ENCODE measurements around the gene ASRGL1. TPM values are rescaled to one million over a fixed set of nuclear protein-coding genes. Genes with fewer than 3 reads are reported as not detected.

Gene ASRGL1
- polyA plus RNA-seq, 12 donors: 2.1 to 19.4 (median 3.7) TPM; not detected in 1

DNA sequence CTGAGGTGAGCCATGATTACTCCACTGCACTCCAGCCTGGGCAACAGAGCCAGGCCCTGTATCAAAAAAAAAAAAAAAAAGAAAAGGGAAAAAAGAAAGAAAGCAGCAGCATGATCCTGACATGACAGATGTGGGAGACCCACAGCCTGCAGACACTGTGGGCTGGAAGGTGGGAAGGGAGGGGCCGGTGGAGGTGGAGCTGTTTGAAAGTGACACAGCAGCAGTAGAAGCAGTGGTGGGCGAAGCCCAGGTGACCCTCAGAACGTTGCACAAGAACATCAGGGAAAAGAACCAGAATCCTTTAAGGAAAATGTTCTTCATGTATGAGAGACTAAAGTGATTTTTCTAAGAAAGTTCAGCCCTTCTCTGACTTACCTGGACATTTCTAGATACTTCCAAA is 55.3 kb downstream of the ASRGL1 start:
- no peak for DNase-seq

DNA sequence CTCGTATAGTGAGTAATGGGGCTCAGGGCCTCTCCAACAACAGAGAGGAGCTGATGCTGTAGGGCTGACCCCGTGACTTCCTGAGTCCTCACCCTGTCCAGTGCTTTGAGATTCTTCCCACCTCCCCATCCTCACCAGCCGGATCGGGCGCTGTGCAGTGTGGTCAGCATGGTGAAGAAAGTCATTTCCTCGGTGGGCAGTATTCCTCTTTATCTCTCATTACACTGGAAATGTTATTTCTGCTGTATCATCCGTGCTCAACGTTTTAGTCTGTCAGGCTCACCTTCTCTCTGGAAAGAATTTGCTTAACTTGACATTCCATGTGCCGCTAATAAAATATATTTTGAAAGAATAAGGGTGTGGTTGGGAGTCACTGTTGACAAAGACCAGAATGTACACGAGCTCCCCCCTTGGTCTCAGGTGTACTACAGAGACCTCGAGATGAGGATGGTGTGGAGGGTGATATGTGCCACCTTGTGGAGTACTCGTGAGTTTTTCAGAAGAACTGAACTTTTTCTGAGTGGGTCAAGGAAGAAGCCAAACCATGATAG is 55.9 kb downstream of the ASRGL1 start:
- DNase-seq: no peak

GRCh38 chr11:62393735-62394134 is 56.5 kb downstream of the ASRGL1 start:
- no peak for DNase-seq

GRCh38 chr11:62394825-62395538 is 57.7 kb downstream of the ASRGL1 start:
- peak; percentile 91 for DNase-seq

GRCh38 chr11:62395885-62396551 is 58.8 kb downstream of the ASRGL1 start:
- DNase-seq: no peak

DNA sequence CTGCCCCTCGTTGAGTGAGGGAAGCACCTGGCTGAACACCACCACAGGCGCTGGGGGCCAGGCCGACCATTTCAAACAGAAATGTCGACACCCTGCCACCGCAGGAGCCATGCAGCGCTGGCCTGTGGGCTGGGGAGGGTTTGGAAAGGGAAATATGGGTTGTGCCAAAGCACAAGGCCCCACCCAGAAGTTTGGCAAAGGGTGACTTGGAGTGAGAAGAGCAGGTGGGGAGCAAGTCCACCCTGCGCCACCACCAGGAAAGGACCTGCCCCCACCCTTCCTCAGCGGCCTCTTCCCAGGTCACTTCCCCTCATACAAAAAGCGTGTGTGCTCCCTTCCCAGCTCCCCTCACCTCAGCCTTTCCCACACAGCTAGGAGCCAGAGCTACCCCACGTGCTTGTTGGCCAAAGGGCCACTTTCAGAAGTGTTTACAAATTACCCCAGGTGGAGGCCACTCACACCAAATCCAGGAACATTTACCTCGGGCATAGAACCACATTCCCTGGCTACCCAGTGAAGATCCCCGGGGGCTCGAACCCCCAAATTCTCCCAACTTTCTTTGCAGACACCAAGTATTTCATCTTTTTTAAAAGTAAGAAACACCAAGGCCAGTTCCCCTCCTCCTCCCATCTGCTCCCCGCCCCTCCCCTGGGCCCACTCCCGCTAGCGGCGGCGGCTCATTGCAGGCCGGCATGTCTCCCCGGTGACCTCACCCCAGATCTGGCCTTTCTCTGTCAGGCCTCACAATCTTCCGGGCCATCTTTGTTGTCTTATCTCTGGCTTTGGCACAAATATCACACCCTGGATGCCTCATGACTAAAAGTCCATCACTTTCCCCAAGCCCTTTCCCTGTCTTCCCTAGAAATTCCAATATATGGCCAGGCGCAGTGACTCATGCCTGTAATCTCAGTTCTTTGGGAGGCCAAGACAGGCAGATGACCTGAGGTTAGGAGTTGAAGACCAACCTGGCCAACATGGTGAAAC is 61.1 kb downstream of the ASRGL1 start:
- peak; percentile 34 for DNase-seq

GRCh38 chr11:62399172-62399877 is 62.1 kb downstream of the ASRGL1 start:
- DNase-seq: no peak

DNA sequence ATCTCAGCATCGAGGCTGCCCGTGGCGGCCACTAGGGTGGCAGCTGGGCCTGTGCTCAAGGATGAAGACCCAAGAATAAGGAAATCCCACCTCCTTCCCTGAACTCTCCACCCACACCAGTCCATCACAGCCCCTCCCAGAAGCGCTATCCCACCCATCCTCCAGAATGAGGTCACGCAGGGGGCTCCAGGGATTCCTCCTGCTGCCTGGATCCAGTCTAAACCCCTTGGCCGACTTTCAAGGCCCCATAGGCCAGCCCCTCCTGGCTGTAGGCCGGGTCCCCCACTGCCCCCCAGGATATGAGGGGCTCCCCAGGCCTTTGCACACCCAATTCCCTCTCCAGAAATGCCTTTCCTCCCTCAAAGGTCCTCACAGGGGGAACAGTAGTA is 62.6 kb downstream of the ASRGL1 start:
- DNase-seq: peak; percentile 89

DNA sequence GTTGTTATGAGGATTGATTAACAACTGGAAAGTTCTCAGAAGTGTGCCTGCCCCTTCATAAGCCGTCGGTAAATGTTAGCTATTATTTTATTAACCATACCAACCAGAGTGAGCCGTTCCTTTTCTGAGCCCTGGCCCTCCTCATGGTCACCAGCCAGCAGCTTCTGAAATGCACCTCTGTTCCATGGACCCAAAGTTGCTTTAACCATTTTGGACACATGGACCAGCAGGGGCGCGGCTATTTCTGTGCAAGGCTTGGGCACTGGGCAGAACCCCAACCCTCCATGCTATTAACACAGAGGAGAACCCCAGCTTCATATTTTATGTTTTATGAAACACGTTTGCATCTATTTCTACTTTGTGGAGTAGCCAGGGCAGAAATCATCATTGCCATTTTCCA is 63.0 kb downstream of the ASRGL1 start:
- no peak for DNase-seq

GRCh38 chr11:62400760-62401159 is 63.5 kb downstream of the ASRGL1 start:
- DNase-seq: peak; percentile 93

DNA sequence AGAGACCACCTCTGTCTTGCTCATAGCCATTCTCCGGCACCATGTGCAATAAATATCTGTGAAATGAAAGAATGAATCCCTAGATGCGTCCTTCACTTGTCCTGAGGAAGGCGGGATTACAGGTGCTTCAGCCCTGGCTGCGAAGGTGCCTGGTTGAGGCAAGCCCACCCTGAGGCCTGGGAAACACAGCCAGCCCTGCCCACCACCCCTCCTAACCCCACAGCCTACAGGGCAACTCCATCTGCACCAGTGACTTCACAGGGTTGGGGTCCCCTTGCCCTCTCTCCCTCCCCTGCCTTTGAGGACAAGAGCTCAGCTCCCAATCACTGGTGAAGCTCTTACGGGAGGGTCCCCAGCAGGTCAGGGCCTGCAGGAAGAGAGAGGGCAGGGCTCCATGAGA is 64.1 kb downstream of the ASRGL1 start:
- DNase-seq: no peak

DNA sequence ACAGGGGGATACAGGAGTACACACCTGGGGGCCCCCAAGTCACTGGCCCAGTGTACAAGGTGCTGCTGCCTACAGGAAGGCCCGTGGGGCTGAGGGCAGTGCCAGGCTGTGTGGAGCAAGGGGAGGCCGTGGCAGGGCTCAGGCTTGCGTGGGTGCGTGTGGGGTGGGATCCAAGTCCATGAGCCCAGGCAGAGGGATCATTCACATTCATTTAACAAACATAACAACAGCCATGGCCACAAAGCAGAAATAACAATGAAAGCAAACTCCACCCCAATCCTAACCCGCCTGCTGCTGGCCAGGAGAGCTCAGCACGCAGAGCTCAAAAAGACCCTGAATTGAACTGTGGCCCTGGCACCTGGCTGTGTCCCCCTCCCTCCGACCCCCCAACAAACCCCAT is 64.6 kb downstream of the ASRGL1 start:
- DNase-seq: no peak

- no peak for DNase-seq
These were observed 65.1 kb downstream of the ASRGL1 start for GRCh38 chr11:62402226-62402959.

- no peak for DNase-seq
These were observed 65.9 kb downstream of the ASRGL1 start for GRCh38 chr11:62402960-62403730.

- DNase-seq: no peak
These were observed 67.2 kb downstream of the ASRGL1 start for GRCh38 chr11:62404435-62404834.

GRCh38 chr11:62404901-62405300 is 67.7 kb downstream of the ASRGL1 start:
- no peak for DNase-seq

DNA sequence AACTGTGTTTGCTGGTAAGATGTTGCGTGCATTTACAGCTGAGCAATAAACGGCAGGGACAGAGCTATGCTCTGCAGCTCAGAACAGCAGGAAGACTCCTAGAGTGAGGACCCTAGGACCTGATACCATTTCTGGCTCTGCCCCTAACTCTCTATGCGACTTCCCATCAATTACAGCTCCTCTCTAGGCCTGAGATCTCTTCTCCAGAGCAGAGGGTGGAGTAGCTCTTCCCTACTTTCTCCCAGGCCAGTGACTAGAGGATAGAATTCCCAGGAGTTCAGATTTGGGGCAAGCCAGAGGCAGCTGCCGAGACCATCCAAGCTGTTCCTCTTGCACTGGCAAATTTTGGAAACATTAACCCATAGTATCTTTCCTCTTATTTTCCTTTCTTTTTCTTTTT is 68.8 kb downstream of the ASRGL1 start:
- DNase-seq: no peak

GRCh38 chr11:62409831-62410230 is 72.6 kb downstream of the ASRGL1 start:
- DNase-seq: no peak

GRCh38 chr11:62410972-62411371 is 73.7 kb downstream of the ASRGL1 start:
- no peak for DNase-seq

DNA sequence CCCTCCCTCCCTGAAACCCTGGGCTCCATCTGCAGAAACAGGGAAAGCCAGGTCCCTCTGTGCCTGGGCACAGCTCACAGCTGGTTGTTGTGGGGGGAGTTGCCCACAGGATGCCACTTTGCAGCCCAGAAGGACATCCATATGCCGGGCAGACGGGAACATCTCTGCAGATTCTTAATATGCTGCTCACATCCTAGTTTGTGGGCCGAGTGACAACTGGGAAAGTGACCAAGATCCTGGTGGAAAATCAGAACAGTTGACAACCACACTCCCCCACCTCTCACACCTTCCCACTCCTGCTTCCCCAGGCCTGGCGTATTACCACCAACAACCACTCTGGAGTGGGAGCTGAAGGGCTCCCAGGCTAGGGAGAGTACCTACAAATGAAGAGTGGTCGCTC is 74.3 kb downstream of the ASRGL1 start:
- no peak for DNase-seq
